GM23248 (cell line): ENCODE results near the gene ZNF536. TPM values are rescaled to one million over a fixed set of nuclear protein-coding genes. Genes with fewer than 3 reads are reported as not detected.
"Not testable (repeated sequence)": the region's sequence is repeated elsewhere in the genome, so short reads cannot be mapped to it uniquely, and the experiment has no call there.

Source experiments
- DNase-seq: peaks from one replicate; pipeline ENCODE4 v3.0.0-alpha.2; 2015
- H2AFZ ChIP-seq: fragments of 200-600 bp; sonication (generic); 2 replicates; pipeline ENCODE4 v1.6.1; 2016; ENCODE audit warnings: antibody characterized with exemption
- H3F3A ChIP-seq: fragments of 200-600 bp; sonication (generic); 2 replicates; pipeline ENCODE4 v1.6.1; 2016; ENCODE audit warnings: mild to moderate bottlenecking, antibody characterized with exemption, mixed run types; ENCODE audit not compliant: insufficient read depth
- H3K27ac ChIP-seq: fragments of 200-600 bp; sonication (generic); 2 replicates; pipeline ENCODE4 v1.5.1; 2016; ENCODE audit warnings: mild to moderate bottlenecking
- H3K27me3 ChIP-seq: fragments of 200-600 bp; sonication (generic); replicated peaks from 2 replicates; pipeline ENCODE4 v1.6.1; 2016; ENCODE audit warnings: mild to moderate bottlenecking; ENCODE audit not compliant: insufficient read depth
- H3K36me3 ChIP-seq: fragments of 200-600 bp; sonication (generic); 2 replicates; pipeline ENCODE4 v1.6.1; 2016; ENCODE audit warnings: low read depth, mild to moderate bottlenecking
- H3K4me1 ChIP-seq: fragments of 200-600 bp; sonication (generic); 2 replicates; pipeline ENCODE4 v1.6.1; 2016; ENCODE audit warnings: mild to moderate bottlenecking; ENCODE audit not compliant: insufficient read depth
- H3K4me2 ChIP-seq: fragments of 200-600 bp; sonication (generic); one replicate; pipeline ENCODE4 v1.6.1; 2016; ENCODE audit warnings: mild to moderate bottlenecking; ENCODE audit not compliant: unreplicated experiment
- H3K4me3 ChIP-seq: fragments of 200-600 bp; sonication (generic); 2 replicates; pipeline ENCODE4 v1.5.1; 2016; ENCODE audit warnings: mild to moderate bottlenecking
- H3K79me2 ChIP-seq: fragments of 200-600 bp; sonication (generic); 2 replicates; pipeline ENCODE4 v1.6.1; 2016; ENCODE audit warnings: mild to moderate bottlenecking; ENCODE audit not compliant: insufficient read depth
- H3K9ac ChIP-seq: fragments of 200-600 bp; sonication (generic); 2 replicates; pipeline ENCODE4 v1.6.1; 2016; ENCODE audit warnings: mild to moderate bottlenecking
- H3K9me2 ChIP-seq: fragments of 200-600 bp; sonication (generic); 2 replicates; pipeline ENCODE4 v1.6.1; 2016; ENCODE audit warnings: mixed run types, mild to moderate bottlenecking, moderate library complexity; ENCODE audit not compliant: insufficient read depth
- H3K9me3 ChIP-seq: fragments of 200-600 bp; sonication (generic); one replicate; pipeline ENCODE4 v1.6.1; 2017; ENCODE audit warnings: low read depth
- H4K20me1 ChIP-seq: fragments of 200-600 bp; sonication (generic); 2 replicates; pipeline ENCODE4 v1.6.0; 2016; ENCODE audit not compliant: insufficient read depth
- EZH2 ChIP-seq: fragments of 200-600 bp; sonication (generic); IDR thresholded peaks from 2 replicates; pipeline ENCODE4 v1.6.1; 2018; ENCODE audit warnings: antibody characterized with exemption, mild to moderate bottlenecking; ENCODE audit not compliant: insufficient read depth, poor library complexity, severe bottlenecking
- EZH2phosphoT487 ChIP-seq: fragments of 200-600 bp; sonication (generic); IDR thresholded peaks from 2 replicates; pipeline ENCODE4 v1.6.1; 2018; ENCODE audit warnings: antibody characterized with exemption, moderate library complexity, mild to moderate bottlenecking, low read depth; ENCODE audit not compliant: insufficient read depth
- WGBS, 2 experiments: methylation state at CpG; one replicate each; pipeline ENCODE4 v1.1.6; 2015 to 2017; ENCODE audit warnings: low lambda C conversion rate in 2 of 2, low coverage in 1 of 2; ENCODE audit errors: missing lambda C conversion rate in 2 of 2; 5-methylcytosine and 5-hydroxymethylcytosine counted together
- in situ Hi-C: fragments of 300-500 bp; cut with MboI; formaldehyde crosslinking; loops from 2 replicates; pipeline ENCODE4 v1.15.0; 2020
- polyA plus RNA-seq: library from polyadenylated mRNA; unstranded; fragments of >200 nt; fragmentation: Nextera tagmentation; extraction: Ambion mirVana; gene quantifications from 2 replicates; pipeline ENCODE4 v1.2.1, GENCODE V29; 2016
- total RNA-seq: library from RNA; depleted of rRNA; stranded (reverse); fragments of >200 nt; shearing (Covaris generic); gene quantifications from 2 replicates; pipeline ENCODE4 v1.2.3, GENCODE V29; 2014

The ZNF536 gene
- total and polyA plus RNA-seq, 2 experiments from 2014 or later: 0.35 to 0.43 TPM

DNA sequence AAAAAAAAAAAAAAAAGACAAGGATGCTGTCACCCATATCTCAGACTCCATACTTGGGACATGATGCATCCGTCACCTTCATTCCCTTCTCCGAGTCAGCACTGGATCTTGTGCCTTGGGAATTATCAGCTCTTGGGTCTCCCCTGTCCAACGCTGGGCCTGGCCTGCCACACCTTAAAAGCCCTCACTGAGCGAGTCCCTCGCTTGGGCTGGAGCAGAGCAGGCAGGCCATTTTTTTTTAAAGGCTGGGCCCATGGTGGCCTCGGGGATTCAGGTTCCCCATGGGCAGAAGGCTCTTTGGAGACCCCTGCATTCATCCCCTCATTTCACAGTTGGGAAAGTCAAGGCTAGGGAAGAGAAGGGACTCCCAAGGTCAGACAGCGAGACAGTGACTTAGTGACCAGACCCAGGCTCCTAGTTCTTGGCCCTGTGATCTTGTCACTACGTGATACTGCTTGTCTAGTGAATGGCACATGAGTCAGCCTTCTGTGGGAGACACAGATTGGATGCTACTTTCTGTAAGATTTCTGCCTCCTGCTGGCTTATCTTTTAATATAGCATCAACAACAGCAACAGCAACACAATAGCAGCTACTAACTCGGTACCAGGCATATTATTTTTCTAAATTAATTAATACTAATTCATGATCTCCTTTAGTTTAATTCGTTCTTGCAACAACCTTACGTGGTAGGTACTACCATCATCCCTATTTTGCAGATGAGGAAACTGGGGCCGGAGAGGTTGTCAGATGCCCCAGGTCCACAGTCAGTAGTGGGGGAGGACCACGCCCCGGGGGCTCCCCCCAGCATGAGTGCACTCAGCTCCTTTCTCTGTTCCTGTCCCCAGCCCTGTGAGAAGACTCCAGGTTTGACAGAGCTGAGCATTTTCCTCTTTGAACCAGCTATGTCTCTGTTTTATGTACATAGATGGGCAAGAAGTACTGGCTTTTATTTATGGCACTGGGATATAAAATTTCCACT, 27.4 kb upstream of the ZNF536 start:
- WGBS, 2 experiments: 76% methylated on average over 14 of the region's 14 CpGs
- TF ChIP-seq EZH2phosphoT487: no peak
- no peak for TF ChIP-seq EZH2

DNA sequence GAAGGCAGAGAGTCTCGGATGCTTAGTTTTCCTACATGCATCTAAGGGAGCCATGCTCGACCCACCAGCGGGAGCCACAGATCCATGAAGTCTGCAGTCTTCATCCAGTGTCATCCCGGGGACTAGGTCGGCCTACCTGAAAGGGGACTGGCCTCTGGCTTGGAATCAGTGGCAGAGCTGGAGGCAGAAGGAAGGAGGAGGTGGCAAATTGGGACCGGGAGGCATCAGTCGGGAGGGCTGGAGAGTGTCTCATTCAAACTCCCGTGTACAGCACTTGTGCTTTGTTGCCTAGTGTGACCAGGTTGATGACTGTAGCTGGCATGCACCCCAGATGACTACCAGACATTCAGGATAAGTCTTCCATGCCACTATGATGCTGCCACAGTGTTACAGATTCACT, 26.5 kb upstream of the ZNF536 start:
- H3K36me3 ChIP-seq: no peaks in the 10 kb centered on the region
- in situ Hi-C loops: no loop called here
- no peak overlapping the region for H3K9ac ChIP-seq
- 0 out of 2 replicates have a peak, but pooled peaks cover 4% of the 10 kb centered on the region for H3F3A ChIP-seq
- no peaks in the 10 kb centered on the region; the same call in 1 of the 2 replicates for H3K27me3 ChIP-seq
- H2AFZ ChIP-seq: no peak overlapping the region
- no peaks in the 10 kb centered on the region for H3K9me3 ChIP-seq
- H3K4me3 ChIP-seq: no peak overlapping the region
- no peak overlapping the region for H3K27ac ChIP-seq
- no peaks in the 10 kb centered on the region for H3K79me2 ChIP-seq
- H3K4me1 ChIP-seq: peaks cover 9% of the 10 kb centered on the region; the same call in 1 of the 2 replicates
- no peak overlapping the region for H3K4me2 ChIP-seq
- TF ChIP-seq EZH2phosphoT487 (no peak), EZH2 (no peak)
- no peaks in the 10 kb centered on the region for H4K20me1 ChIP-seq
- no peaks in the 10 kb centered on the region for H3K9me2 ChIP-seq
- WGBS, 2 experiments: 84 to 90% methylated on average over 8 of the region's 8 CpGs
- no peak for DNase-seq

More for the DNA sequence above, 27.4 kb upstream of the ZNF536 start:
- no peaks in the 10 kb centered on the region for H4K20me1 ChIP-seq
- H3K9me3 ChIP-seq: no peaks in the 10 kb centered on the region
- H3K36me3 ChIP-seq: no peaks in the 10 kb centered on the region
- no peak overlapping the region for H3K4me2 ChIP-seq
- in situ Hi-C loops: no loop called here
- no peak overlapping the region for H2AFZ ChIP-seq
- no peak overlapping the region for H3K27ac ChIP-seq
- H3K9me2 ChIP-seq: no peaks in the 10 kb centered on the region
- no peaks in the 10 kb centered on the region for H3K79me2 ChIP-seq
- no peaks in the 10 kb centered on the region for H3K27me3 ChIP-seq
- H3K4me1 ChIP-seq: peaks cover 9% of the 10 kb centered on the region; the same call in 1 of the 2 replicates
- no peak overlapping the region for H3K4me3 ChIP-seq
- DNase-seq: peak; percentile 53
- no peak overlapping the region for H3K9ac ChIP-seq
- H3F3A ChIP-seq: 0 out of 2 replicates have a peak, but pooled peaks cover 4% of the 10 kb centered on the region

DNA sequence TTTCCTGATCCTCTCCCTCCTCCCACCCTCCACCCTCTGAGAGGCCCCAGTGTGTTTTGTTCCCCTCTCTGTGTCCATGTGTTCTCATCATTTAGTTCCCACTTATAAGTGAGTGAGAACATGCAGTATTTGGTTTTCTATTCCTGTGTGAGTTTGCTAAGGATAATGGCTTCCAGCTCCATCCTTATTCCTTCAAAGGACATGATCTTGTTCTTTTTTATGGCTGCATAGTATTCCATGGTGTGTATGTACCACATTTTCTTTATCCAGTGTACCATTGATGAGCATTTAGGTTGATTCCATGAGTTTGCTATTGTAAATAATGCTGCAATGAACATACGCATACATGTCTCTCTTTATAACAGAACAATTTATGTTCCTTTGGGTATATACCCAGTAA, 25.7 kb upstream of the ZNF536 start:
- H3F3A ChIP-seq, H3K9me2 ChIP-seq, H3K9me3 ChIP-seq, H3K4me1 ChIP-seq, H2AFZ ChIP-seq, H3K4me3 ChIP-seq, H3K4me2 ChIP-seq, H3K79me2 ChIP-seq, DNase-seq, H3K27ac ChIP-seq, in situ Hi-C loops, H3K36me3 ChIP-seq, H3K27me3 ChIP-seq, H4K20me1 ChIP-seq, H3K9ac ChIP-seq: not testable (repeated sequence)
- WGBS, 2 experiments: 90 to 91% methylated on average over 1 of the region's 1 CpG

DNA sequence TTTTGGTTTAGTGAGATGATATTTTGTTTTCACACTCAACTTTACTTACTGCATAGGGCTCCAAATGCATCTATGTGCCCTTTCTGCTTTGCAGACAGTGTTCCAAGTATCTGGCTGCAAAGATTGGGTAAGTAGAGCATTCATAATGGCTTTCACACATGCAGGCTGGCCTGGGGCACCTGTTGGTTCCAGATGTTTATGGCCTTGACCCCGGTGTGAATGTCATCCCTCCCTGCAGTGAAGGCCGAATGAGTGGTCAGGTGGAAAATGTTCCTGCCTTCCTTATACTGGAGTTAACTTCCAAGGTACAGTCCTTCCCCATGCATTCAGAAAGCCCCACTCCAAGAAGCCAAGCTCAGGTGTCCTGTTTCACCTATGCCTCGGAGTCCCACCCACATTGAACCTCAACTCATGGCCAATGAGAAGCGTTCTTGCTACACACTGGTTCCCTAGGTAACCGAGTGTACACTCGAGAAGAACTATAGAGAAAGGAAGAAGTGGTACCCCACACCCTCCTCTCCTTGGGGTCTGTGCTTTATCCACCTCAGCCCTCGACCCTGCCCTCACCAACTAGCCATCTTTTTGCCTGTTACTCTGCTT, 23.0 kb upstream of the ZNF536 start:
- Histone ChIP-seq H3K27ac (no peak overlapping the region), H4K20me1 (no peaks in the 10 kb centered on the region), H3K79me2 (no peaks in the 10 kb centered on the region), H3K4me2 (no peak overlapping the region), H3K9me3 (no peaks in the 10 kb centered on the region), H3K9ac (no peak overlapping the region), H2AFZ (no peak overlapping the region), H3F3A (no peaks in the 10 kb centered on the region), H3K4me1 (no peaks in the 10 kb centered on the region), H3K9me2 (no peaks in the 10 kb centered on the region), H3K36me3 (no peaks in the 10 kb centered on the region), H3K27me3 (no peaks in the 10 kb centered on the region; the same call in 1 of the 2 replicates), H3K4me3 (no peak overlapping the region)
- in situ Hi-C loops: no loop called here
- 72 to 77% methylated on average over 7 of the region's 7 CpGs for WGBS, 2 experiments
- DNase-seq: no peak
- no peak for TF ChIP-seq EZH2phosphoT487
- no peak for TF ChIP-seq EZH2
